ENCODE measurements around the gene DNAJC15.

DNA sequence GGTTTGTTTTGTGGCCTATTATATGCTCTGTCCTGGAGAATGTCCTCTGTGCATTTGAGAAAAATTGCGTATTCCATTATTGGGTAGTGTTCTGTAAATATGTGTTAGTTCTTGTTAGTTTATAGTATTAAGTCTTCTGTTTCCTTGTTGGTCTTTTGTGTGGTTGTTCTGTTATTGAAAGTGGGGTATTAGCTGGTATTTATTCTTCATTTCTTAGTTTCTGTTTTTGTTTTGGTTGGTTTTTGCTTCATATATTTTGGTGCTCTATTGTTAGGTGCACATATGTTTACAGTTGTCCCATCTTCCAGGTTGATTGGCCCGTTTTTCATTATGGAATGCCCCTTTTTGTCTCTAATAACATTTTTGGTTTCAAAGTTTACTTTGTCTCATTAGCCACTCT, 77.3 kb downstream of the DNAJC15 start:
- TF ChIP-seq, protein P1, sequence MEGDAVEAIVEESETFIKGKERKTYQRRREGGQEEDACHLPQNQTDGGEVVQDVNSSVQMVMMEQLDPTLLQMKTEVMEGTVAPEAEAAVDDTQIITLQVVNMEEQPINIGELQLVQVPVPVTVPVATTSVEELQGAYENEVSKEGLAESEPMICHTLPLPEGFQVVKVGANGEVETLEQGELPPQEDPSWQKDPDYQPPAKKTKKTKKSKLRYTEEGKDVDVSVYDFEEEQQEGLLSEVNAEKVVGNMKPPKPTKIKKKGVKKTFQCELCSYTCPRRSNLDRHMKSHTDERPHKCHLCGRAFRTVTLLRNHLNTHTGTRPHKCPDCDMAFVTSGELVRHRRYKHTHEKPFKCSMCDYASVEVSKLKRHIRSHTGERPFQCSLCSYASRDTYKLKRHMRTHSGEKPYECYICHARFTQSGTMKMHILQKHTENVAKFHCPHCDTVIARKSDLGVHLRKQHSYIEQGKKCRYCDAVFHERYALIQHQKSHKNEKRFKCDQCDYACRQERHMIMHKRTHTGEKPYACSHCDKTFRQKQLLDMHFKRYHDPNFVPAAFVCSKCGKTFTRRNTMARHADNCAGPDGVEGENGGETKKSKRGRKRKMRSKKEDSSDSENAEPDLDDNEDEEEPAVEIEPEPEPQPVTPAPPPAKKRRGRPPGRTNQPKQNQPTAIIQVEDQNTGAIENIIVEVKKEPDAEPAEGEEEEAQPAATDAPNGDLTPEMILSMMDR (conservative IDR thresholded peaks at IDR 0.05; ENCODE audit: low read depth, low read length), result no peak
- no peak for TF ChIP-seq EZH2 (IDR thresholded peaks at IDR 0.05; ENCODE audit: borderline replicate concordance, low read depth, low read length, poor library complexity, severe bottlenecking)

All from A673 (cell line).